Neuronal stem cell (in vitro differentiated cells): ENCODE results near the gene CLASP1.

Source experiments
- DNase-seq: peaks from one replicate; pipeline ENCODE4 v3.0.0-alpha.2; 2013; ENCODE audit warnings: low spot score
- H2AFZ ChIP-seq: one replicate; pipeline ENCODE4 v1.6.1; 2013; ENCODE audit warnings: mild to moderate bottlenecking, low read length, inconsistent platforms
- H2AK5ac ChIP-seq: 2 replicates; pipeline ENCODE4 v1.6.1; 2013; ENCODE audit warnings: low read depth, mild to moderate bottlenecking, inconsistent platforms, low read length, moderate library complexity, mixed read lengths
- H2BK120ac ChIP-seq: 2 replicates; pipeline ENCODE4 v1.6.1; 2013; ENCODE audit warnings: low read depth, mild to moderate bottlenecking, inconsistent platforms, low read length, moderate library complexity, mixed read lengths
- H2BK12ac ChIP-seq: one replicate; pipeline ENCODE4 v1.6.1; 2013; ENCODE audit warnings: low read length, inconsistent platforms
- H2BK15ac ChIP-seq: 2 replicates; pipeline ENCODE4 v1.6.1; 2013; ENCODE audit warnings: mild to moderate bottlenecking, low read length, inconsistent platforms, mixed read lengths
- H2BK5ac ChIP-seq: one replicate; pipeline ENCODE4 v1.6.1; 2013; ENCODE audit warnings: inconsistent platforms, mild to moderate bottlenecking, low read length, moderate library complexity
- H3K14ac ChIP-seq: one replicate; pipeline ENCODE4 v1.6.1; 2013; ENCODE audit warnings: low read length, inconsistent platforms
- H3K18ac ChIP-seq: 2 replicates; pipeline ENCODE4 v1.6.1; 2013; ENCODE audit warnings: low read length, inconsistent platforms
- H3K23ac ChIP-seq: 2 replicates; pipeline ENCODE4 v1.6.1; 2013; ENCODE audit warnings: low read depth, mild to moderate bottlenecking, mixed read lengths, low read length, inconsistent platforms; ENCODE audit not compliant: poor library complexity
- H3K27ac ChIP-seq: replicated peaks from 3 replicates; pipeline ENCODE4 v1.5.1; 2013; ENCODE audit warnings: low read length, inconsistent platforms
- H3K27me3 ChIP-seq, 3 experiments: 2 replicates each; pipeline ENCODE4 v1.6.1; 2013; ENCODE audit warnings: low read length in 3 of 3, mild to moderate bottlenecking in 2 of 3, inconsistent platforms in 1 of 3, low read depth in 1 of 3, mixed read lengths in 1 of 3, moderate library complexity in 1 of 3; ENCODE audit not compliant: control insufficient read depth in 3 of 3, insufficient read depth in 3 of 3
- H3K36me3 ChIP-seq, 2 donors: replicated peaks in 1 of 2; 2 replicates each; pipeline ENCODE4 v1.6.1; 2013; ENCODE audit warnings: low read length in 2 of 2; ENCODE audit not compliant: control insufficient read depth in 2 of 2, insufficient read depth in 2 of 2
- H3K4ac ChIP-seq: 2 replicates; pipeline ENCODE4 v1.6.1; 2013; ENCODE audit warnings: inconsistent platforms, mild to moderate bottlenecking, low read length, moderate library complexity
- H3K4me1 ChIP-seq, 2 donors: 1 replicate in 1 of 2; 2 replicates in 1 of 2; pipeline ENCODE4 v1.6.1; 2013; ENCODE audit warnings: low read length in 2 of 2, low read depth in 1 of 2; ENCODE audit not compliant: control insufficient read depth in 2 of 2, insufficient read depth in 1 of 2
- H3K4me2 ChIP-seq: one replicate; pipeline ENCODE4 v1.6.1; 2013; ENCODE audit warnings: mild to moderate bottlenecking, low read length, inconsistent platforms; ENCODE audit not compliant: insufficient read depth, poor library complexity, severe bottlenecking
- H3K4me3 ChIP-seq, 2 donors: 2 replicates each; pipeline ENCODE4 v1.5.1; 2013; ENCODE audit warnings: low read length in 2 of 2, mild to moderate bottlenecking in 2 of 2, inconsistent platforms in 1 of 2, moderate library complexity in 1 of 2
- H3K79me1 ChIP-seq: one replicate; pipeline ENCODE4 v1.6.1; 2013; ENCODE audit warnings: low read depth, mild to moderate bottlenecking, inconsistent platforms, low read length, moderate library complexity
- H3K9ac ChIP-seq: one replicate; pipeline ENCODE4 v1.6.1; 2013; ENCODE audit warnings: mild to moderate bottlenecking, low read depth, low read length, inconsistent platforms; ENCODE audit not compliant: poor library complexity
- H3K9me3 ChIP-seq, 2 donors: replicated peaks in 1 of 2; 2 replicates each; pipeline versions ENCODE3 to v1.6.1; 2013; ENCODE audit warnings: low read length in 2 of 2, mild to moderate bottlenecking in 2 of 2, inconsistent platforms in 1 of 2, low read depth in 1 of 2, mixed read lengths in 1 of 2, moderate library complexity in 1 of 2; ENCODE audit not compliant: control insufficient read depth in 2 of 2, insufficient read depth in 1 of 2
- H4K8ac ChIP-seq: one replicate; pipeline ENCODE4 v1.6.1; 2013; ENCODE audit warnings: low read depth, mild to moderate bottlenecking, inconsistent platforms, low read length, moderate library complexity
- H4K91ac ChIP-seq: one replicate; pipeline ENCODE4 v1.6.1; 2013; ENCODE audit warnings: low read length, low read depth, mild to moderate bottlenecking, inconsistent platforms; ENCODE audit not compliant: poor library complexity
- WGBS, 2 donors: extraction: QIAGEN DNeasy Blood & Tissue Kit; methylation state at CpG; one replicate each; pipeline ENCODE4 v1.1.7; 2013; ENCODE audit warnings: missing lambda C conversion rate in 2 of 2, mixed read lengths in 1 of 2; ENCODE audit not compliant: insufficient read length in 2 of 2, insufficient replicate concordance in 1 of 2; ENCODE audit errors: extremely low coverage in 2 of 2; 5-methylcytosine and 5-hydroxymethylcytosine counted together

The CLASP1 gene

DNA sequence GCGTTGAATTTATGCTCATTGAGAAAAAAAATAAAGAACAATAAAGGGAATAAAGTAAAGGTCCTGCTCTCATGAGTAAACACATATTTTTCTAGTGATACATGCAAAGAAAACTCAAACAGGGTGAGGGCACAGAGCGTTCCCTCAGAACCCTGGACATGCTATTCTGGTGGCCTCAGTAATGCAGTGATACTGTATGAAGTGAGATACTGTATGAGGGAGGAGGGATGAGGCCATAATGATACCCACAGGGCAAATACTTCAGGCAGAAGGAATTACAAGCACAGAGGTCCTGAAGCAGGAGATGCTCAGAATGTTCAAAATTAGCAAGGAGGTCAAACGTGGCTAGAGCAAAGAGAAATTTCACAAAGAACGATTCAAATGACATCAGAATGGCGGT lies 147.0 kb downstream of the CLASP1 start:
- Histone ChIP-seq H3K36me3 (peaks cover 7 to 81% of the 10 kb centered on the region in 2 donors), H3K27me3 (no peaks in the 10 kb centered on the region), H2AFZ (no peak overlapping the region), H4K8ac (no peak overlapping the region), H3K23ac (no peak overlapping the region), H3K79me1 (no peaks in the 10 kb centered on the region), H3K4me2 (no peak overlapping the region), H3K14ac (no peak overlapping the region), H3K18ac (no peak overlapping the region), H2BK15ac (no peak overlapping the region), H2AK5ac (no peak overlapping the region), H4K91ac (no peak overlapping the region), H3K4me1 (peaks cover 0 to 11% of the 10 kb centered on the region in 2 donors), H3K4ac (no peak overlapping the region), H2BK5ac (no peak overlapping the region), H3K9ac (no peak overlapping the region), H2BK12ac (no peak overlapping the region), H2BK120ac (no peak overlapping the region), H3K9me3 (peaks cover 0 to 20% of the 10 kb centered on the region in 2 donors), H3K27ac (no peak overlapping the region), H3K4me3 (no peak overlapping the region)
- DNase-seq, result no peak
- no CpG with 5 or more reads among the region's 5 CpGs for WGBS, 2 donors

- no peak for DNase-seq
- Histone ChIP-seq H3K4me2 (no peak overlapping the region), H3K79me1 (no peaks in the 10 kb centered on the region), H3K27me3 (no peaks in the 10 kb centered on the region), H3K36me3 (peaks cover 7 to 82% of the 10 kb centered on the region in 2 donors), H3K9ac (no peak overlapping the region), H2AK5ac (no peak overlapping the region), H3K27ac (no peak overlapping the region), H3K4me1 (peaks cover 0 to 11% of the 10 kb centered on the region in 2 donors), H3K4me3 (no peak overlapping the region), H3K14ac (no peak overlapping the region), H2BK120ac (no peak overlapping the region), H2AFZ (no peak overlapping the region), H3K9me3 (peaks cover 0 to 16% of the 10 kb centered on the region in 2 donors), H3K18ac (no peak overlapping the region), H2BK5ac (no peak overlapping the region), H3K23ac (no peak overlapping the region), H3K4ac (no peak overlapping the region), H2BK15ac (no peak overlapping the region), H2BK12ac (no peak overlapping the region), H4K91ac (no peak overlapping the region), H4K8ac (no peak overlapping the region)
- no CpG with 5 or more reads among the region's 2 CpGs for WGBS, 2 donors
Observed at GRCh38 chr2:121501554-121501953, 147.7 kb downstream of the CLASP1 start.

DNA sequence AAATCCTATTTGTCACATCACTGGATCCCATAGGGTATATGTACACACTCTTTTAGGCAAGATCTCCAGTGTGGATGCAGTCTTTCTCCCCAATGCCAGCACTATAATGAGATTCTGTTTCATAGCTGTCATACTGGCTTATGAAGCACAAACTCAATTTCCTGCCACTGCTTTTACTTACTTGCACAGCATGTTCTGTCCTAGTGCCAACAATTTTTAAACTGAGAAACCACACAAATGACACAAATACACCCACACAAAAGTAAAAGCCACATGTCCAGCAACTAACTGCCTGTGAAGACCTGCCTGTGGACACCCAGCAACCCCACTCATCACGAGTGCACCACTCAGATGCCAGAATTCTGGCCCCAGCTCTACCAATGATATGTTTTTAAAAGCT lies 148.2 kb downstream of the CLASP1 start:
- Histone ChIP-seq H4K91ac (no peak overlapping the region), H3K27ac (no peak overlapping the region), H3K36me3 (peaks cover 7 to 82% of the 10 kb centered on the region in 2 donors), H3K18ac (no peak overlapping the region), H3K23ac (no peak overlapping the region), H3K4ac (no peak overlapping the region), H3K9me3 (peaks cover 0 to 11% of the 10 kb centered on the region in 2 donors), H3K4me1 (peaks cover 0 to 11% of the 10 kb centered on the region in 2 donors), H3K27me3 (no peaks in the 10 kb centered on the region), H3K14ac (no peak overlapping the region), H3K9ac (no peak overlapping the region), H2BK12ac (no peak overlapping the region), H2AK5ac (no peak overlapping the region), H3K4me3 (no peak overlapping the region), H3K4me2 (no peak overlapping the region), H2BK120ac (no peak overlapping the region), H3K79me1 (no peaks in the 10 kb centered on the region), H2AFZ (no peak overlapping the region), H2BK15ac (no peak overlapping the region), H2BK5ac (no peak overlapping the region), H4K8ac (no peak overlapping the region)
- no CpG with 5 or more reads among the region's 1 CpG for WGBS, 2 donors
- DNase-seq, result no peak

DNA sequence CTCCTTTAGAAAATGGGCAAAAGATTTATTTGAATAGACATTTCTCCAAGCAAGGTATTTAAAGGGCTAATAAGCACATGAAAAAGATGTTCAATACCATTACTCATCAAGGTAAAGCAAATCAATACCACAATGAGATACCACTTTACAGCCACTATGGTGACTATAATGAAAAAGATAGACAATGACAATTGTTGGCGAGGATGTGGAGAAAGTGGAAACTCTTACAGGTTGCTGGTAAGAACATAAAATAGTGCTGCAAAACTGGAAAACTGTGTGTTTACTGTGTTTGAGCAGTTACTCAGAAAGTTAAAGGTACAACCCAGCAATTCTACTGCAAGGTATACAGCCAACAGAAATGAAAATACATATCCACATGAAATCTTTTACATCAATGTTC lies 150.5 kb downstream of the CLASP1 start:
- Histone ChIP-seq H2AFZ (no peak overlapping the region), H3K36me3 (peaks cover 7 to 77% of the 10 kb centered on the region in 2 donors)
- no CpG with 5 or more reads among the region's 1 CpG for WGBS, 2 donors

More for the DNA sequence above, 150.5 kb downstream of the CLASP1 start:
- peaks cover 0 to 11% of the 10 kb centered on the region in 2 donors for H3K9me3 ChIP-seq
- H2BK120ac ChIP-seq, result no peak overlapping the region
- no peaks in the 10 kb centered on the region for H3K79me1 ChIP-seq
- no peak overlapping the region for H3K14ac ChIP-seq
- no peak overlapping the region for H3K4me2 ChIP-seq
- no peak overlapping the region for H4K91ac ChIP-seq
- H3K27me3 ChIP-seq, result no peaks in the 10 kb centered on the region
- DNase-seq, result no peak
- H3K4me1 ChIP-seq, result peaks cover 0 to 5% of the 10 kb centered on the region in 2 donors
- no peak overlapping the region for H2AK5ac ChIP-seq
- no peak overlapping the region for H4K8ac ChIP-seq
- H3K27ac ChIP-seq, result no peak overlapping the region
- no peak overlapping the region for H3K18ac ChIP-seq
- no peak overlapping the region for H2BK15ac ChIP-seq
- no peak overlapping the region for H2BK5ac ChIP-seq
- H3K9ac ChIP-seq, result no peak overlapping the region
- H2BK12ac ChIP-seq, result no peak overlapping the region
- H3K23ac ChIP-seq, result no peak overlapping the region
- no peak overlapping the region for H3K4me3 ChIP-seq
- no peak overlapping the region for H3K4ac ChIP-seq
